ENCODE measurements around the gene GFOD1.

The GFOD1 gene

GRCh38 chr6:13372076-13372475 lies 115.3 kb downstream of the GFOD1 start:
- DNase-seq = no peak

- no peak for DNase-seq
These were observed 115.9 kb downstream of the GFOD1 start for GRCh38 chr6:13371421-13372072.

- DNase-seq = no peak
These were observed 116.8 kb downstream of the GFOD1 start for GRCh38 chr6:13370623-13371022.

DNA sequence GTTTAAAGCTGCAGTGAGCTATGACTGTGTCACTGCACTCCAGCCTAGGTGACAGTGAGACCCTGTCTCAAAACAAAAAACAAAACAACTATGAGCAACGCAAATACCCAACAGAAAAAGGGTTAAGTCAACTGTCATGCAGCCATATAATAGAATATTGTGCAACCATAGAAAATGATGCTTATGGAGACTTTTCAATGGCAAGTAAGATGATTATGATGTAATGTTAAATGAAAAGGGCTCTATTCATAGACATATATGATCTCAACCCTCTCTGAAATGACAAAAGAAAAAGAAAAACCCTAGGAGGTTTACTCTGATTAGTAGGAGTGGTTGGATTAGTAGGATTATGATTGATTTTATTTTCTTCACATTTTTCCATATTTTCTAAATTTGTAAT lies 117.8 kb downstream of the GFOD1 start:
- DNase-seq = no peak

DNA sequence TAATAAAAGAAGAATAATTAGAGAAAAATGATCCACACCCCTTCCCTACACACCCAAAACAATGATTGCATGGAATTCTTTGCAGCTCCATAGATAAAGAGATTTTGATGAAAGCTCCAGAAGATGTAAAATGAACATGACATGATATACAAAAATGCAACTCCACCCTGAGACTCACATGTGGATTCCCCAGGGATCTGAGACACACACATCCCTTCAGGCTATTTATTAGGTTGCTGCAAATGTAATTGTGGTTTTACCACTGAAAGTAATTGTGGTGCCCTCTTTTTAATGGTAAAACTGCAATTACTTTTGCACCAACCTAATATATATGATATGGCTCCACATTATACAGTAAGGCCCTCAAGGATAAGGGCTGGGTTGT lies 118.7 kb downstream of the GFOD1 start:
- DNase-seq = no peak

DNA sequence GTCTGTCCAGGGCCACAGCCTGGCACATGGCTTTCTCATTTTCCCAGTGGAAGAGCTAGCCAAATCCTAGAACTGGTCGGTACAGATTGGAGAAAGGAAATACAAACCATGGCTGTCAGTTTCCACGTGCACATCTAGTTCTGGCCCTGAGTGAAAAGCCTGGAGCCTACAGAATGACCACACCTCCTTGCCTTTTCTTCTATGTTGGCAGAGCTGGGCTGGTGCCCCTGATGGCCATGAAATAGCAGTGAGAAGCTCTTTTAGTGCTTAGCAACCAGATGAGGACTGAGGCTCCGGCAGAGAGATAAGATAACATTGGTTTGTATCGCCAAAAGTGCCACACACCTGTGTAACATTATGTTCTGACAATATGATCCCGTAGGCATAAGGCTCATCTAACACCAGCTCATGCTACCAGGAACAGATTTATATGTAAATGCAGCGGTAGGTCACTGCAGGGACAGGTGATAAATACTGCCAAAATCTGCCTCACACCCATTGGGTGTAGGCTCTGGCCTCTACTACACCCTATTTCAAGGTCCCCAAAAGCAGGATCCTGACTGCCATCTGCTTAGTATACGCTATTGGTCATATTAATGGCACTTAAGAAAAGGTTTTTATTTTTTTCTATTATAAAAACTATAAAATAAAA lies 119.2 kb downstream of the GFOD1 start:
- DNase-seq = no peak

GRCh38 chr6:13367396-13367795 lies 120.0 kb downstream of the GFOD1 start:
- no peak for DNase-seq

DNA sequence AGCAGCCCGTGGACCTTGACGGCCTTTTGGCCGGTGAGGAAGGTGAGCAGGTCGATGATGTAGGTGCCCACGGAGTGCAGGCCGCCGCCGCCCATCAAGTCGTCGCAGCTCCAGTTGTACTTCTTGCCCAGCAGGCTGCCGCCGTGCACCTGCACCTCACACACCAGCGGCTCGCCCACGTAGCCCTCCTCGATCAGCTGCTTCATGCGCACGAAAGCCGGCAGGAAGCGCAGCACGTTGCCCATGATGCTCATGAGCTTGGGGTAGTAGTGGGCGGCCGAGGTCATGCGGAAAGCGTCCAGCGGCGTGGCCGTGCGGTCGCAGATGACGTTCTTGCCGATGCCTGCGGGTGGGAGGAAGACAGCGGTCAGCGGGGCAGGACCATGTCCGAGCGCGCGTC lies 122.1 kb downstream of the GFOD1 start:
- no peak for DNase-seq

GRCh38 chr6:13364842-13365241 lies 122.6 kb downstream of the GFOD1 start:
- no peak for DNase-seq

DNA sequence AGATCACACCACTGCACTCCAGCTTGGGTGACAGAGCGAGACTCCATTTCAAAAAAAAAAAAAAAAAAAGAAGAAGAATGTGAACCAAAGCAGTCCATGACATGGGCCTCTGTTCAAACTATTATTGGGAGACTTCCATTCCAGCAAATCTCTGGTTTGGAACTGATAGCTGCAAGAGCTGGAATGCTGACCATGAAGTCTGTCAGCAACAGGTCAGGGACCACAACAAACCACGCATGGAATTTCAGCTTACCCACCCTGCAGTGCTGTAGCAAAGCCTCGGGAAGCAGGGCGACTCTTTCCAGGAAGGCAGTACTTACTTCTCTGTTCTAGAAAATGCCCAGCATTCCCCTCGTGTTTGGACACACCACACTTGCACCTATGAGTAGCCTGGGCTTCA lies 125.0 kb downstream of the GFOD1 start:
- DNase-seq = no peak

GRCh38 chr6:13360671-13361540 lies 126.5 kb downstream of the GFOD1 start:
- no peak for DNase-seq

- no peak for DNase-seq
These were observed 128.1 kb downstream of the GFOD1 start for GRCh38 chr6:13359287-13359686.

GRCh38 chr6:13358511-13358910 lies 128.9 kb downstream of the GFOD1 start:
- DNase-seq = no peak

DNA sequence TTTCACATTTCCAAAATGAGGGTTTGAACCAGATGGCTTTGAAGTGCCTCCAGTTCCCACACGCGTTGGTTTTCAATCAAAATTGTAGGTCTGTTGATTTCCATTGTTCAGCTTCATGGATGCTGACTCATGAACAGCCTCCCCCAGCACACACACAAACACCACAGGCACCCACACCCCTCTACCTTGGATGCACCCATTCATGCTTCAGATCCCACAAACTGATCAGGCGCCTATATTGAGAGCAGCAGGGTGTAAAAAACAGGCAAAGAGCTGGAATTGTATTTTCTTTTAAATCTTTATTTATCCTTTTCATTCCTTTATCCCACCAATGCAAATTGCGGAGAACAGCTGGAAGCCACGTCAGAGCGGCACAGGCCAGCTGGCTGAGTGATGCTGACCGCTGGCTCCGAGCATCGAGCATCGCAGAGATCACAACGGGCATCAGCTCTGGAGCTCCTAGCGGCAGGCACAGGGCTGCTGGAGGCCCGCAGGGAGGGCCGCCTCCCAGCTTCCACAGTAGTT lies 129.8 kb downstream of the GFOD1 start:
- DNase-seq = no peak

DNA sequence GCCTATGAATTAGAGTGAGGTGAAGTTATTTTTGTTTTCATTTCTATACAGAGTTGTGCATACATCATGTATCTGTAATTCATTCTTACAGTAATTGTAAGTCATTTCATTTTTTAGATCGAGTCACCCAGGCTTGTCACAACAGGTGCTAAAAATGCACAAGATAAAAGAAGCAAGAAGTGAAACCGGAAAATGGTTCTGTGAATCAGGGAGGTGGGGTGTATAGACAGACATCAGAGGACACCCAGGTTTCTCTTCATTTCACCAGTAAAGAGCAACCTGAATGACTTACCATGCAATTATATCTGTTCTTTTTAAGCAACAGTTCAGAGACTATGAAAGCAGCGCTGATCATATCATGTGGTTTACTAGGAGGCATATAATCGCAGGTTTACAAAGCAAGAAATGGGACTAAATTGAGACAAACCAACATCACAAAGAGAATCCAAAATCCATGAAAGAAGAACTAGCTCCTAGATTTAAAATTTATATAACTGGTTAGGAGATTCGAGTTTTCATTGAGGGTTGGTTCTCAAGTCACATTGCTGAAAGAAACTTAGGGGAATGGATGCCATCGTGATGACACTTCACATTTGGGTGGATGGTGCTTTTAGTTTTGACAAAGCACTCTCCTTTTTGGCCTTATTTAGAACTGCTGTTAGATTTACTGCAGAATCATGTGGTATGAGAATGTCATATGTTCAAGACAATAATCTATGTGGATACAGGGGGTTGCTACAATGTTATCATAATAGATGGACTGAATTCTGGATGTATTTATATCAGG lies 131.2 kb downstream of the GFOD1 start:
- DNase-seq = no peak

DNA sequence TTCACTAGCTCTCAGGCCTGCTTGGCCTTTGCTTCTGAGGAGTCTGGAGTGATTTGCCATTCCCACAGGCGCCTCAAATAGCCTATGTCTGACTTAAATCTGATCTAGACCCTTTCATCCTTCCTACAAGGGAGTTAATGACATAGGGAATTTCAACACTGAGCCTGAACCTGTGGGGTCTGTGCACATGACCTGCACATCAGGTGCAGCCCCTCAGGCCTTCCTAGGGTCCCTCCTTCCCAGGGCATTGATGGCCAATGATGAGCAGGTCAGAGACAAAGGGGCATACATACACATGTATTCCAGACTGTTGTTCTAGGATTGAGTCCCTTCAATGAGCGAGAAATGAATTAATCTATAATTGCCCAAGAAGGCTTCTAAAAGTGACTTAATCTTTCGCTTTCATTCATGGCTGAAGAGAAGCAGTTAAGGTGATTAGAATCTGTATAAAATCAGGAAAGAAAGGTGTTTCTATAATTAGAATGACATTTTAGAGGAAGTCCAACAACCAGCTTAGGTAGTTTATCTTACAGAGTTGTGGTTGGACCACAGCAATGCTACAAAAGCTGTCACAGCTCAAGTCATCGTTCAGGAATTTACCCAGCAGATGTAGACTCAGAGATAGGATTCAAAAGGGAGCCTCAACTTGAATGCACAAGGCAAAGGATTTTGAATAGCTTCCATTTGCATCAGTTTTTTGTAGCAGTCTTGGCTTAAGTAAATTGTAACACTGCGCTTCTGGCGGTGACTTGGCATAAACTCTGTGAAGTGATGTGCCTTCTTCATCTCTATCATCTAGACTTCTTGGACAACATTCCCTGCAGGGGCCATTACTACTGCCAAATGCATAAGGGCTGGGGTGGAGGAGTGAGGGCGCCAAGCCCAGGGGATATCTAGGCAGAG lies 132.1 kb downstream of the GFOD1 start:
- DNase-seq = no peak

GRCh38 chr6:13354331-13355042 lies 132.9 kb downstream of the GFOD1 start:
- DNase-seq = no peak

DNA sequence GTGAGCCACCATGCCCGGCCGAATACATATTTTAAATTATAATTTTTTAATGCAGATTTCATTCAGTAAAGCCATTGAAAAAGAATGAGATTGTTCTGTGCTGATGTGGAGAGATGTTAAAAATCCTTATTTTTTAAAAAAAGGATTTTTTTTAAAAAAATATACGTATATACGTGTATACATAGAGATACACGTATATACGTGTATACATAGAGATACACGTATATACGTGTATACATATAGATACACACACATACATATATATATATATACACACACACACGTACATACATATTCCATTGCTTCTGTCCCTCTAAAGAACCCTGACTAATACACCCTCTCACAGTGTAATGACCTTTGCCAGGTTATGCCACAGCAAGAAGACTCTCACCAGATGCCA lies 135.2 kb downstream of the GFOD1 start:
- DNase-seq = no peak

DNA sequence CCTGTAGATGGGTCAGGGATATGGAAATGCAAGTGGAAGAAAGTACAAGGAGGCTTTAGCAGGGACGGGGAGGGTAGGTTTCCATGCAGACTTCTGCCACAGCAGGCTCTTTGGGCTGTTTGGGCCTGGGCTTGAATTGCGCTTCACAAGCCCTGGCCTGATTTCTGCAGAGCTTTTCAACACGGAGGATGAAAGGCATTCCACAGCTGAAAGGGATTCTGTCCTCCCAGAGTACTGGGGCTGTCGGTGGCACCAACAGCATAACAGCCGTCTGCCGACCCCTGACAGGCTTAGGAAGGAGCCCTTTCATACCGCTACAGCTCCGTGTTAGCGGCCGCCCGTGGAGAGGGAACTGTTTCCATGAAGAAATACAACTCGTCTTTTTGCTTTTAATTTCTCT lies 136.1 kb downstream of the GFOD1 start:
- DNase-seq = no peak

DNA sequence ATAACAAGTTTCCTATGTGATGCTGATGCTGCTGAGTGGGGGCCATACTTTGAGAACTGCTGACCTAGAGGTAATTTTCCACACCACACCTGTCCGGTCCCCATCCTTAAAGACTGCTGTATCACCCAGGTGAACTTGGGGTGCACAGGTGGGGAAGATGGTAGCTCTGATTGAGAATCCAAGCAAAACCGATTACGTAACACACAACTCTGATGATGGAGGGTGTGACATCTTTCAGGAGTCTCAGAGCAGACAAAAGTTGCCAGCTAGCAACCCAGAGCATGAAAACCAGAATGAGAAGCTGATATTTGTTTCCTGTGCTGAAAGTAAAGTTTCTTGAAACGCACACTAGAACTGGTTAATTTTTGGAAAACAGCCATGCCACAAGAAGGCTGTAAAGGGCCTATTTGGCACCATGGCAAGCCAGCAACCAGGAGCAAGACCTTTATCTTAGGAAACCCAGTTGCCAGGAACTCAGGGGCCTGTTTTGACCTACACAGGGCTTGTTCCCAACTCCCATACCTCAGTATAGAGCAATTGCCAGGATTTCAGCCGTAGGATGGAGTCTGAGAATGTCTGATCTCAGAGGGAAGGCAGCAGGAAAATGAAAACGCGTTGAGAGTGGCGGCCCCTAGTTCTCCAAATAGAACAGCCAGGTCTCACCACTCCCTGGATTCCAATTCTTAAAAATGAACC lies 137.4 kb downstream of the GFOD1 start:
- DNase-seq = no peak

All from SHP77 treated with DMSO at 0.1 percent for 48 hours (cell line).